GM06990 (cell line): ENCODE measurements around the gene HNRNPM.
A peak's percentile ranks its signal among the peaks of the same experiment; 100 is the strongest.
"Not testable (repeated sequence)": the region's sequence is repeated elsewhere in the genome, so short reads cannot be mapped to it uniquely, and the experiment has no call there.

Experiments used
- DNase-seq: peaks from one replicate; pipeline ENCODE4 v3.0.0-alpha.2; 2011; ENCODE audit not compliant: insufficient read length; ENCODE audit errors: extremely low read depth
- H3K27me3 ChIP-seq: replicated peaks from 2 replicates; pipeline ENCODE4 v1.6.0; 2011; ENCODE audit warnings: low read length; ENCODE audit not compliant: control insufficient read depth, insufficient read depth
- H3K36me3 ChIP-seq: 2 replicates; pipeline ENCODE4 v1.5.1; 2011; ENCODE audit warnings: low read length; ENCODE audit not compliant: control insufficient read depth, insufficient read depth
- H3K4me3 ChIP-seq: replicated peaks from 2 replicates; pipeline ENCODE4 v1.5.1; 2011; ENCODE audit warnings: low read depth, mild to moderate bottlenecking, control low read depth, low read length
- TF ChIP-seq, protein P1 (sequence below): IDR thresholded peaks from 2 replicates; pipeline ENCODE4 v1.5.1; 2011; ENCODE audit warnings: low read length, control low read depth, mild to moderate bottlenecking, inconsistent platforms; ENCODE audit not compliant: insufficient read depth, poor library complexity, severe bottlenecking

Gene HNRNPM

DNA sequence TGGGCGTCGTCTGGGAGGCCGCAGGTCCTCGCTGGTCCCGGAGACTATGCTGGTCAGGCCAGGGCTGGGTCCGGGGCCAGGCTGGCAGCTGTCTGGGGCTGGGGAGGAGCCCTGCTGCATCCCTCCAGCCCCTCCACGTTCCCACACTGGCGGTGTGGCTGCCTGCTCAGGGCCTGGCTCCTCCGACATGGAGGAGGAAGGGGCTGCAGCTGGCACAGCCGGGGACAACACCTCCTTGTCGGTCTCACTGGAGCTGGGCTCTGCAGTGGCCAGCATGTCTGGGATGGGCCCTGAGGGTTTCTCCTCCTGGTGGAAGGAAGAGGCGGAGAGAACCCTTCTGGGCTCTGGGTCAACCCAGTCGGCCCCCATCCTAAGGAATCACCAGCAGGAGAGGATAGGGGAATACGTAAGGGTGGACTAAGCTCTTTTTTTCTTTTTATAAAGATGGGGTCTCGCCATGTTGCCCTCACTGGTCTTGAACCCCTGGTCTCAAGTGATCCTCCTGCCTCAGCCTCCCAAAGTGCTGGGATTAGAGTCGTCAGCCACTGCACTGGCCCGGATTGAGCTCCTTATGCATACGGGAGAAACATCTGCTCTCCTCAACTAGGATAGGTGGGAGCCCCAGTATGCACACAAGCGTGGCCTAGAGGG, 68.4 kb downstream of the HNRNPM start:
- TF ChIP-seq, protein P1, sequence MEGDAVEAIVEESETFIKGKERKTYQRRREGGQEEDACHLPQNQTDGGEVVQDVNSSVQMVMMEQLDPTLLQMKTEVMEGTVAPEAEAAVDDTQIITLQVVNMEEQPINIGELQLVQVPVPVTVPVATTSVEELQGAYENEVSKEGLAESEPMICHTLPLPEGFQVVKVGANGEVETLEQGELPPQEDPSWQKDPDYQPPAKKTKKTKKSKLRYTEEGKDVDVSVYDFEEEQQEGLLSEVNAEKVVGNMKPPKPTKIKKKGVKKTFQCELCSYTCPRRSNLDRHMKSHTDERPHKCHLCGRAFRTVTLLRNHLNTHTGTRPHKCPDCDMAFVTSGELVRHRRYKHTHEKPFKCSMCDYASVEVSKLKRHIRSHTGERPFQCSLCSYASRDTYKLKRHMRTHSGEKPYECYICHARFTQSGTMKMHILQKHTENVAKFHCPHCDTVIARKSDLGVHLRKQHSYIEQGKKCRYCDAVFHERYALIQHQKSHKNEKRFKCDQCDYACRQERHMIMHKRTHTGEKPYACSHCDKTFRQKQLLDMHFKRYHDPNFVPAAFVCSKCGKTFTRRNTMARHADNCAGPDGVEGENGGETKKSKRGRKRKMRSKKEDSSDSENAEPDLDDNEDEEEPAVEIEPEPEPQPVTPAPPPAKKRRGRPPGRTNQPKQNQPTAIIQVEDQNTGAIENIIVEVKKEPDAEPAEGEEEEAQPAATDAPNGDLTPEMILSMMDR = no peak
- DNase-seq = no peak
- Histone ChIP-seq H3K36me3 (no peaks in the 10 kb centered on the region; the same call in none of the 2 replicates), H3K27me3 (no peaks in the 10 kb centered on the region), H3K4me3 (peak overlapping the region; percentile 77)

DNA sequence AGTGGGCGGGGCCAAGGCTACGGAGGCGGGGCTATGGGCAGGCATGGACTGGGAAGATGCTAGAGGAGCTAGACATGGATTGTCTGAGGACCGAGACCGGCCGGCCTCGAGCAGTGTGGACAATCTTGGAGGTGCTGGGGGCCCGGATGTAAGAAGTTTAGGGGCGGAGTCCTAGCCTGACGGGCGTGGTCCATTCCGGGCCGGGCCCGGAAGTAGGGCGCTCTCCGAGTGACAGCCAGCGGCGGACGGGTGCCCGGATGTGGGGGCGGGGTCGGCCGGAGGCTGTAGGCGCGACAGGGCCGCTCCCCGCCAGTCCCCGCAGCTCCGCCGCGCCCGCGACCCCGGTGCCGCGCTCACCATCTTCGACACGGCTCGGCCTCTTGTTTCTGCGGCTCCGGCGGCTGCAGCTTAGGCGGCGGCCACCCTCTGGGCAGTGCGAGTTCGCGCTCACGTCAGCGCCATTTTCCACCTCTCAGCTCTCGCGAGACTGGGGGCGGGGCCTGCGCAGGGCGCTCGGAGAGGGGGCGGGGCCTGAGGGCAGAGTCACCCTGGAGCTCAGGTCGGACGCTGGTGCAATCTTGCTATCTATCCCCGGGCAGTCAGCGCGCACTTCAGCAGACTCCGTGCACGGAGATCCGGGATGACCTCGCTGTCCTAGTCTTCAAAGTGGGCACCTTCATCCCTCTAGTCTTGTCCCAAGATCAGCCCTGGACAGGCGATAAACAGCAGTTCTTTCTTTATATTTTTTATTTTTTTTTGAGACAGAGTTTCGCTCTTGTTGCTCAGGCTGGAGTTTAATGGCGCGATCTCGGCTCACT, 69.1 kb downstream of the HNRNPM start, which contains the start of gene ZNF414:
Gene ZNF414 (minus strand): TSS at position 481 of the 818 bp plus-strand sequence. CDS start 121 bp downstream, at position 360.
- H3K4me3 ChIP-seq = peak within 1 kb of the TSS; percentile 77
- TF ChIP-seq, protein P1 = no peak
- H3K36me3 ChIP-seq = no peaks in the 10 kb centered on the region; the same call in none of the 2 replicates
- peak; percentile 95 for DNase-seq
- H3K27me3 ChIP-seq = no peaks in the 10 kb centered on the region

DNA sequence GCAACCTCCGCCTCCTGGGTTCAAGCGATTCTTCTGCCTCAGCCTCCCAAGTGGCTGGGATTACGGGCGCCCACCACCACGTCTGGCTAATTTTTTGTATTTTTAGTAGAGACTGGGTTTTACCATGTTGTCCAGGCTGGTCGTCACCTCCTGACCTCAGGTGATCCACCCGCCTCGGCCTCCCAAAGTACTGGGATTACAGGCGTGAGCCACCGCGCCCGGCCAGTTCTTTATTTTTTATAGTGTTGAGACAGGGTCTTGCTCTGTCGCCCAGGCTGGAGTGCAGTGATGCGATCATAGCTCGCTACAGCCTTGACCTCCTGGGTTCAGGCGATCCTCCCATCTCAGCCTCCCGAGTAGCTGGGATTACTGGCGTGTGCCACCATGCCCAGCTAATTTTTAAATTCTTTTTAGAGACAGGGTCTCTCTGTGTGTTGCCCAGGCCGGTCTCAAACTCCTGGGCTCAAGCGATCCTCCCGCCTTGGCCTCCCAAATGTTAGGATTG, 69.8 kb downstream of the HNRNPM start:
- DNase-seq, H3K27me3 ChIP-seq, H3K36me3 ChIP-seq: not testable (repeated sequence)
- peak overlapping the region; percentile 77 for H3K4me3 ChIP-seq

DNA sequence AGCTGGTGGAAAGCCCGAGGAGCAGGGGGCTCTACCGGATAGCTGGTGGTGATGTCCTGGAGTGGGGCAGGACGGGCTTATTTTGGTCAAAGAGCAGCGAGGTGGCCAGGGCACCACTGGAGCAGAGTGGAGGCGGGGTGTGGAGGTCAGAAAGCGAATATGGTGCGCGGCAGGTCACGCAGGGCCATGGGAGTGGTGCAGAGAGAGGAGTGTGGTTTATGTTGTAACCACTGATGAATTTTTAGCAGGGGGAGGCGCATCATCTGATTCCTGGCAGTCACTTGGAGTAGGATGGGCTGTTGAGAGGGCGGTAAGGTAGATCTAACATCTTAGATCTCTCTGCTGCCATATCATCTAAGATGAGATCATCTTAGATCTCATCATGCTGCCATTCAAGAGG, 70.5 kb downstream of the HNRNPM start:
- no peak for DNase-seq
- TF ChIP-seq, protein P1 = no peak
- H3K36me3 ChIP-seq = no peaks in the 10 kb centered on the region; the same call in none of the 2 replicates

DNA sequence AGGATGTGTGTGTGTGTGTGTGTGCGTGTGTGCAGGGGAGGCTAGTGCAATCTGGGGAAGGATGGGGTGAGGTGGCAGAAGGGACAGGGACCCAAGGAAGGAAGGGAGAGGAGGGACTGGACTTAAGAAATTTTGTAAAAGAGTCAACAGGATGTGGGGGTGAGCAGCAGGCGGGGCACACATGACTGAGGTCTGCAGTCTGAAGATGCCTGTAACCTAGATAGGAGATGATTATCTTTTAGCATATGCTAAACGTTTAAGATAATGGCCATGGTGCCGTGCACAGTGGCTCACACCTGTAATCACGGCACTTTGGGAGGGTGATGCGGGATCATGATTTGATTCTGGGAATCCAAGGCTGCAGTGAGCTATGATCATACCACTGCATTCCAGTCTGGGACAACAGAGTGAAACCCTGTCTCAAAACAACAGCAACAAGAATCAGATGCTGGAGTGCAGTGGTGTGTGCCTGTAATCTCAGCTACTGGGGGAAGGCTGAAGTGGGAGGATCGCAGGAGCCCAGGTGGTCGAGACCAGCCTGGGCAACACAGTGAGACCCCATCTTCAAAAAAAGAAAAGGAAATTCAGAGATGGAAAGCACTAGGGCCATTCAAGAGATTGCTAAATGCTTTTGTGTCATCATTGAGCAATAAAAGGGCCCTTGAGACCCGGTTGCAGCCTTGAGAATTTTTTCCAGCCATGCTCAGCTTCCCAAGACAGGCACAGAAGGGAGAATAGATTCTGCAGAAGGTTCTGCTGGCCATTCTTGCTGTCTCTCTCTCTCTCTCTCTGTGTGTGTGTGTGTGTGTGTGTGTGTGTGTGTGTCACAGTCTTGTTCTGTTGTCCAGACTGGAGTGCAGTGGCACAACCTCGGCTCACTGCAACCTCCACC, 73.0 kb downstream of the HNRNPM start:
- Histone ChIP-seq H3K4me3 (no peak overlapping the region), H3K36me3 (no peaks in the 10 kb centered on the region), H3K27me3 (no peaks in the 10 kb centered on the region)
- no peak for DNase-seq
- TF ChIP-seq, protein P1 = no peak

More for the DNA sequence above, 70.5 kb downstream of the HNRNPM start:
- Histone ChIP-seq H3K27me3 (no peaks in the 10 kb centered on the region), H3K4me3 (no peak overlapping the region)

DNA sequence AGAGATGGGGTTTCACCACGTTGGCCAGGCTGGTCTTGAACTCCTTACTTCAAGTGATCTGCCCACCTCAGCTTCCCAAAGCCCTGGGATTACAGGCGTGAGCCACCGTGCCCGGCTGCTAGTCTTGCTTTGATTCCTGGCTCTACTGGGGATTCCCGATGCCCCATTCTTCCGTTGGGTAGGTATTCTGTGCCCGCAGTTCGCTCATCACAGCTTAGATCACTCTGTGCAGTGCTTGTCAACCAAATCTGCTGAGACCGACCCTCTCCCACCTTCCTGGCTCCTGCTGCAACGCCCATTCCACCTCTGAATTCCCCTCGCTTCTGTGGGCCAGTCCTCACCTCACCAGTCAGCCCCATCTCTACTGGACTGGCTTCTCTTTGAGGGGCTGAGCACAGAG, 73.8 kb downstream of the HNRNPM start:
- DNase-seq = no peak
- TF ChIP-seq, protein P1 = no peak
- Histone ChIP-seq H3K4me3 (no peak overlapping the region), H3K27me3 (no peaks in the 10 kb centered on the region), H3K36me3 (no peaks in the 10 kb centered on the region)
